IMR-90 (cell line): ENCODE results near the gene SLC2A1. TPM values are rescaled to one million over a fixed set of nuclear protein-coding genes. Genes with fewer than 3 reads are reported as not detected.

ENCODE experiments used
- ATAC-seq: fragments of 200-7000 bp; cut with Tn5 transposase; 2 replicates; pipeline ENCODE4 v1.9.1; 2020; ENCODE audit warnings: low read depth, mild to moderate bottlenecking, moderate library complexity
- BruUV-seq: library from RNA; stranded (reverse); fragments of 400-500 nt; replicated peaks from 2 replicates; lab custom pipeline; 2021; lab: Mats Ljungman, UMichigan
- CTCF ChIA-PET: fragments of 300-600 bp; formaldehyde crosslinking; extraction: SDS; loops from one replicate; lab custom pipeline; 2021; ENCODE audit warnings: antibody characterized with exemption; lab: Yijun Ruan, JAX
- POLR2A ChIA-PET: fragments of 300-600 bp; sonication (Branson Sonifier 250); formaldehyde crosslinking; loops from one replicate; lab custom pipeline; 2022; ENCODE audit warnings: antibody characterized with exemption; ENCODE audit not compliant: unreplicated experiment; lab: Charles Lee
- DNase-seq: peaks from one replicate; pipeline ENCODE4 v3.0.0; 2013
- H2AFZ ChIP-seq: replicated peaks from 2 replicates; pipeline ENCODE3; 2013; ENCODE audit warnings: low read length, mild to moderate bottlenecking; ENCODE audit not compliant: poor library complexity
- H2AK5ac ChIP-seq: 2 replicates; pipeline ENCODE4 v1.6.1; 2013; ENCODE audit warnings: low read depth, low read length, inconsistent platforms
- H2AK9ac ChIP-seq: replicated peaks from 2 replicates; pipeline ENCODE3; 2013; ENCODE audit warnings: mild to moderate bottlenecking, low read depth, low read length, moderate library complexity; ENCODE audit not compliant: poor library complexity
- H2BK120ac ChIP-seq: 2 replicates; pipeline ENCODE4 v1.6.1; 2013; ENCODE audit warnings: low read depth, low read length, inconsistent platforms
- H2BK15ac ChIP-seq: 3 replicates; pipeline ENCODE4 v1.6.1; 2013; ENCODE audit warnings: low read depth, low read length, inconsistent platforms
- H2BK20ac ChIP-seq: 2 replicates; pipeline ENCODE4 v1.6.1; 2013; ENCODE audit warnings: low read depth, mild to moderate bottlenecking, inconsistent platforms, low read length, moderate library complexity
- H2BK5ac ChIP-seq: 2 replicates; pipeline ENCODE4 v1.6.1; 2013; ENCODE audit warnings: mild to moderate bottlenecking, low read depth, low read length, inconsistent platforms; ENCODE audit not compliant: poor library complexity, severe bottlenecking
- H3K14ac ChIP-seq: replicated peaks from 2 replicates; pipeline ENCODE4 v1.6.1; 2013; ENCODE audit warnings: low read depth, low read length, inconsistent platforms
- H3K18ac ChIP-seq: 2 replicates; pipeline ENCODE4 v1.6.1; 2013; ENCODE audit warnings: low read depth, low read length, control low read depth
- H3K23ac ChIP-seq: 2 replicates; pipeline ENCODE4 v1.6.1; 2013; ENCODE audit warnings: low read depth, low read length, inconsistent platforms
- H3K27ac ChIP-seq: 2 replicates; pipeline ENCODE4 v1.5.1; 2013; ENCODE audit warnings: mild to moderate bottlenecking, control low read depth, low read length; ENCODE audit not compliant: insufficient read depth
- H3K27me3 ChIP-seq: 2 replicates; pipeline ENCODE4 v1.6.1; 2013; ENCODE audit warnings: low read length; ENCODE audit not compliant: control insufficient read depth, insufficient read depth
- H3K36me3 ChIP-seq: 2 replicates; pipeline ENCODE4 v1.6.1; 2013; ENCODE audit warnings: low read length, mixed read lengths; ENCODE audit not compliant: control insufficient read depth, insufficient read depth
- H3K4ac ChIP-seq: 2 replicates; pipeline ENCODE4 v1.6.1; 2013; ENCODE audit warnings: low read depth, low read length, inconsistent platforms
- H3K4me1 ChIP-seq: 2 replicates; pipeline ENCODE4 v1.6.1; 2013; ENCODE audit warnings: low read length, mixed read lengths; ENCODE audit not compliant: control insufficient read depth, insufficient read depth
- H3K4me2 ChIP-seq: 2 replicates; pipeline ENCODE4 v1.6.1; 2013; ENCODE audit warnings: low read depth, mild to moderate bottlenecking, control low read depth, low read length, moderate library complexity
- H3K4me3 ChIP-seq: 2 replicates; pipeline ENCODE4 v1.5.1; 2013; ENCODE audit warnings: low read depth, mild to moderate bottlenecking, control low read depth, low read length, moderate library complexity; ENCODE audit not compliant: insufficient read depth
- H3K56ac ChIP-seq: 2 replicates; pipeline ENCODE4 v1.6.1; 2013; ENCODE audit warnings: low read length, inconsistent platforms; ENCODE audit not compliant: insufficient read depth; ENCODE audit errors: extremely low read depth
- H3K79me1 ChIP-seq, 2 experiments: 2 replicates each; pipeline ENCODE4 v1.6.1; 2013; ENCODE audit warnings: low read length in 2 of 2, inconsistent platforms in 1 of 2, low read depth in 1 of 2
- H3K9ac ChIP-seq: 2 replicates; pipeline ENCODE4 v1.6.1; 2013; ENCODE audit warnings: low read depth, low read length, control low read depth
- H3K9me1 ChIP-seq: 2 replicates; pipeline ENCODE4 v1.6.1; 2013; ENCODE audit warnings: low read length, inconsistent platforms; ENCODE audit not compliant: insufficient read depth
- H3K9me3 ChIP-seq: 2 replicates; pipeline ENCODE4 v1.6.1; 2013; ENCODE audit warnings: low read length; ENCODE audit not compliant: control insufficient read depth, insufficient read depth
- H4K20me1 ChIP-seq: 2 replicates; pipeline ENCODE4 v1.6.1; 2013; ENCODE audit warnings: low read length, inconsistent platforms; ENCODE audit not compliant: insufficient read depth
- H4K5ac ChIP-seq: 2 replicates; pipeline ENCODE4 v1.6.1; 2013; ENCODE audit warnings: mild to moderate bottlenecking, low read depth, low read length, control low read depth
- H4K8ac ChIP-seq, 2 experiments: 2 replicates each; pipeline ENCODE4 v1.6.1; 2013; ENCODE audit warnings: low read depth in 2 of 2, low read length in 2 of 2, control low read depth in 1 of 2, inconsistent platforms in 1 of 2
- H4K91ac ChIP-seq: 2 replicates; pipeline ENCODE4 v1.6.1; 2013; ENCODE audit warnings: low read depth, low read length, inconsistent platforms; ENCODE audit not compliant: insufficient read depth
- BHLHE40 ChIP-seq: fragments of 150-350 bp; IDR thresholded peaks from 2 replicates; pipeline ENCODE4 v1.6.1; 2016; ENCODE audit warnings: mild to moderate bottlenecking, low read depth, low read length
- CEBPB ChIP-seq: IDR thresholded peaks from 2 replicates; pipeline ENCODE4 v1.6.1; 2012; ENCODE audit warnings: low read depth, low read length, improper control_type of control experiment
- CHD1 ChIP-seq: IDR thresholded peaks from 2 replicates; pipeline ENCODE4 v1.6.1; 2012; ENCODE audit warnings: low read depth, low read length, improper control_type of control experiment
- MAFK ChIP-seq: IDR thresholded peaks from 2 replicates; pipeline ENCODE4 v1.6.1; 2012; ENCODE audit warnings: low read depth, low read length, improper control_type of control experiment
- MXI1 ChIP-seq: IDR thresholded peaks from 2 replicates; pipeline ENCODE4 v1.6.1; 2012; ENCODE audit warnings: low read depth, mild to moderate bottlenecking, low read length, moderate library complexity, borderline replicate concordance
- NFE2L2 ChIP-seq: fragments of 150-350 bp; IDR thresholded peaks from 2 replicates; pipeline ENCODE4 v1.6.1; 2016; ENCODE audit warnings: low read depth, mild to moderate bottlenecking, low read length
- POLR2A ChIP-seq: IDR thresholded peaks from 2 replicates; pipeline ENCODE4 v1.6.1; 2012; ENCODE audit warnings: mild to moderate bottlenecking, low read depth, low read length
- RAD21 ChIP-seq: IDR thresholded peaks from 2 replicates; pipeline ENCODE4 v1.6.1; 2012; ENCODE audit warnings: low read length, improper control_type of control experiment
- RCOR1 ChIP-seq: IDR thresholded peaks from 2 replicates; pipeline ENCODE4 v1.6.1; 2012; ENCODE audit warnings: mild to moderate bottlenecking, low read length, improper control_type of control experiment; ENCODE audit not compliant: insufficient replicate concordance
- RFX5 ChIP-seq: IDR thresholded peaks from 2 replicates; pipeline ENCODE4 v1.8.0; 2012; ENCODE audit warnings: low read depth, mild to moderate bottlenecking, low read length, moderate library complexity
- SMC3 ChIP-seq: fragments of 150-350 bp; IDR thresholded peaks from 2 replicates; pipeline ENCODE4 v1.6.1; 2016; ENCODE audit warnings: low read depth, mild to moderate bottlenecking, antibody characterized with exemption, low read length, moderate library complexity
- WGBS, 2 experiments: methylation state at CpG; one replicate each; pipeline versions ENCODE4 v1.1.5 to v1.1.7; 2013; ENCODE audit warnings: missing lambda C conversion rate in 2 of 2; ENCODE audit not compliant: insufficient read length in 1 of 2; ENCODE audit errors: extremely low coverage in 2 of 2; 5-methylcytosine and 5-hydroxymethylcytosine counted together
- dilution Hi-C: fragments of 300-500 bp; cut with HindIII; formaldehyde crosslinking; loops from one replicate; pipeline ENCODE4 v1.14.3; 2018; ENCODE audit warnings: low sequenced_read_pairs; ENCODE audit not compliant: unreplicated experiment
- in situ Hi-C: fragments of 300-500 bp; cut with MboI; formaldehyde crosslinking; loops from 3 replicates; pipeline ENCODE4 v1.14.3; 2019; ENCODE audit warnings: low sequenced_read_pairs, inconsistent platforms, mixed read lengths
- intact Hi-C: fragments of 100-400 bp; cut with micrococcal nuclease; formaldehyde crosslinking; loops from 2 replicates; pipeline ENCODE4 v1.10.0; 2022
- polyA plus RNA-seq, 3 experiments: library from polyadenylated mRNA; depleted of rRNA; stranded (reverse); fragments of >200 nt; gene quantifications; 2 replicates each; pipeline ENCODE4 v1.2.3, GENCODE V29; 2012; ENCODE audit warnings: low replicate concordance in 1 of 3
- total RNA-seq: library from RNA; depleted of rRNA; stranded (reverse); fragments of >200 nt; gene quantifications from 2 replicates; pipeline ENCODE4 v1.2.3, GENCODE V29; 2012
- TF ChIP-seq, protein P1 (sequence below): fragments of 150-350 bp; IDR thresholded peaks from 2 replicates; pipeline ENCODE4 v1.6.1; 2017; ENCODE audit warnings: mild to moderate bottlenecking, antibody characterized with exemption, low read length, low read depth
- TF ChIP-seq, protein P2 (sequence below): conservative IDR thresholded peaks from 2 replicates; pipeline ENCODE4 v1.5.1; 2012; ENCODE audit warnings: mild to moderate bottlenecking, low read depth, low read length, improper control_type of control experiment
- TF ChIP-seq, protein P3 (sequence below): fragments of 150-350 bp; IDR thresholded peaks from 2 replicates; pipeline ENCODE4 v1.6.1; 2016; ENCODE audit warnings: low read depth, mild to moderate bottlenecking, low read length, moderate library complexity, borderline replicate concordance

The SLC2A1 gene
- total and polyA plus RNA-seq, 2 of the 4 experiments (the other 2 are of a cell fraction) = 200 to 395 TPM

DNA sequence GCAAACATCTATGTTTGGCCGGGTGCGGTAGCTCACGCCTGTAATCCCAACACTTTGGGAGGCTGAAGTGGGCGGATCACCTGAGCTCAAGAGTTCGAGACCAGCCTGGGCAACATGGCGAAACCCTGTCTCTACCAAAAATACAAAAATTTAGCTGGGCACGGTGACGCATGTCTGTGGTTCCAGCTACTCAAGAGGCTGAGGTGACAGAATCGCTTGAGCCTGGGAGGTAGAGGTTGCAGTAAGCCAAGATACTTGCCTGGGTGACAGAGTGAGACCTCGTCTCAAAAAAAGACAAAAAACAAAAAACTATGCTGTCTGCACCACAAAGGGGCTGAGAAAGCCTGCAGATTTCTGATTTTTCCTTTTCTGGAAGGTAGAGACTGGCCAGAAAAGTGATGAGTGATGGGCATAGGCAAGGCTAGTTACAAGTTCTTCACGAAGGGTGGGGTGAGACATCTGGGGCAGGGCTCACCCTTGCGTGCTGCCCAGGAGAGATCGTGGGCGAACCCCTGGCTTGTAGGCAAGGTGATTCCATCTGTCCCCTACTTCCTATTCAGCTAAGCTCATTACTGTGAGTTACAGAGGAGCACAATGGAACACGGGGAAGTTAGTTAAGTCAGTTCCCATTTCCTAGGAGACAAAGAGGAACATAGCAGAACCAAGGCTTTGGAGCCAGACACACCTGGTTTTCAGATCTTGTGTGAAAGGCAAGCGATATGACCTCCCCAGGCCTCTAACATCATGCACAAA, 3.2 kb downstream of the SLC2A1 start:
- Histone ChIP-seq H3K9me1 (peaks cover 28% of the 10 kb centered on the region), H3K14ac (peak overlapping the region; percentile 58), H4K8ac (peak overlapping the region; percentile 11 to 57; a peak in 2 of 4 replicates), H2AFZ (no peak overlapping the region), H3K27ac (peak overlapping the region; percentile 47), H3K56ac (no peak overlapping the region), H2BK20ac (no peak overlapping the region), H3K4me2 (peak overlapping the region; percentile 86), H2AK5ac (peak overlapping the region; percentile 73; the same call in 1 of the 2 replicates), H4K91ac (peak overlapping the region; percentile 12; the same call in 1 of the 2 replicates), H3K36me3 (peaks cover 41% of the 10 kb centered on the region), H4K5ac (peak overlapping the region; percentile 46; the same call in 1 of the 2 replicates), H3K27me3 (no peaks in the 10 kb centered on the region), H3K9me3 (no peaks in the 10 kb centered on the region), H3K4me1 (peaks cover 32% of the 10 kb centered on the region), H2BK5ac (peak overlapping the region; percentile 39), H3K4me3 (peak overlapping the region; percentile 42; the same call in 1 of the 2 replicates), H2BK15ac (peak overlapping the region; percentile 16; the same call in 1 of the 3 replicates), H2BK120ac (peak overlapping the region; percentile 33; the same call in 1 of the 2 replicates), H3K23ac (peak overlapping the region; percentile 66), H4K20me1 (peaks cover 75% of the 10 kb centered on the region), H3K4ac (peak overlapping the region; percentile 44), H3K18ac (peak overlapping the region; percentile 25; the same call in 1 of the 2 replicates), H3K79me1 (peaks cover 5 to 48% of the 10 kb centered on the region in 2 experiments), H2AK9ac (peak overlapping the region; percentile 12), H3K9ac (peak overlapping the region; percentile 71; the same call in 1 of the 2 replicates)
- ChIA-PET CTCF (interaction anchor here (0.5 to 1.0 kb wide), 4 partner anchors 33 to 535 kb away, joined by 3 to 4 read pairs (median 3); no protein-coding TSS in a partner anchor), POLR2A (interaction anchor here (0.6 kb wide), 1 partner anchor 130 kb away, joined by 11 read pairs; no protein-coding TSS in a partner anchor)
- intact Hi-C loops = no loop called here
- WGBS, 2 experiments = 100% methylated on average over 3 of the region's 16 CpGs; no CpG with 5 or more reads in 1 of the 2 experiments
- in situ Hi-C loops = no loop called here
- DNase-seq (no peak), ATAC-seq (no peak)
- no TSS peak for BruUV-seq
- dilution Hi-C loops = no loop called here
- TF ChIP-seq POLR2A = no peak
- no peak for TF ChIP-seq BHLHE40
- no peak for TF ChIP-seq SMC3
- TF ChIP-seq MAFK = no peak
- no peak for TF ChIP-seq CHD1
- TF ChIP-seq, protein P1, sequence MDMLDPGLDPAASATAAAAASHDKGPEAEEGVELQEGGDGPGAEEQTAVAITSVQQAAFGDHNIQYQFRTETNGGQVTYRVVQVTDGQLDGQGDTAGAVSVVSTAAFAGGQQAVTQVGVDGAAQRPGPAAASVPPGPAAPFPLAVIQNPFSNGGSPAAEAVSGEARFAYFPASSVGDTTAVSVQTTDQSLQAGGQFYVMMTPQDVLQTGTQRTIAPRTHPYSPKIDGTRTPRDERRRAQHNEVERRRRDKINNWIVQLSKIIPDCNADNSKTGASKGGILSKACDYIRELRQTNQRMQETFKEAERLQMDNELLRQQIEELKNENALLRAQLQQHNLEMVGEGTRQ = no peak
- TF ChIP-seq MXI1 = no peak
- TF ChIP-seq RFX5 = no peak
- TF ChIP-seq CEBPB = no peak
- no peak for TF ChIP-seq RCOR1
- TF ChIP-seq NFE2L2 = no peak
- TF ChIP-seq, protein P2, sequence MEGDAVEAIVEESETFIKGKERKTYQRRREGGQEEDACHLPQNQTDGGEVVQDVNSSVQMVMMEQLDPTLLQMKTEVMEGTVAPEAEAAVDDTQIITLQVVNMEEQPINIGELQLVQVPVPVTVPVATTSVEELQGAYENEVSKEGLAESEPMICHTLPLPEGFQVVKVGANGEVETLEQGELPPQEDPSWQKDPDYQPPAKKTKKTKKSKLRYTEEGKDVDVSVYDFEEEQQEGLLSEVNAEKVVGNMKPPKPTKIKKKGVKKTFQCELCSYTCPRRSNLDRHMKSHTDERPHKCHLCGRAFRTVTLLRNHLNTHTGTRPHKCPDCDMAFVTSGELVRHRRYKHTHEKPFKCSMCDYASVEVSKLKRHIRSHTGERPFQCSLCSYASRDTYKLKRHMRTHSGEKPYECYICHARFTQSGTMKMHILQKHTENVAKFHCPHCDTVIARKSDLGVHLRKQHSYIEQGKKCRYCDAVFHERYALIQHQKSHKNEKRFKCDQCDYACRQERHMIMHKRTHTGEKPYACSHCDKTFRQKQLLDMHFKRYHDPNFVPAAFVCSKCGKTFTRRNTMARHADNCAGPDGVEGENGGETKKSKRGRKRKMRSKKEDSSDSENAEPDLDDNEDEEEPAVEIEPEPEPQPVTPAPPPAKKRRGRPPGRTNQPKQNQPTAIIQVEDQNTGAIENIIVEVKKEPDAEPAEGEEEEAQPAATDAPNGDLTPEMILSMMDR = no peak
- no peak for TF ChIP-seq RAD21
- TF ChIP-seq, protein P3, sequence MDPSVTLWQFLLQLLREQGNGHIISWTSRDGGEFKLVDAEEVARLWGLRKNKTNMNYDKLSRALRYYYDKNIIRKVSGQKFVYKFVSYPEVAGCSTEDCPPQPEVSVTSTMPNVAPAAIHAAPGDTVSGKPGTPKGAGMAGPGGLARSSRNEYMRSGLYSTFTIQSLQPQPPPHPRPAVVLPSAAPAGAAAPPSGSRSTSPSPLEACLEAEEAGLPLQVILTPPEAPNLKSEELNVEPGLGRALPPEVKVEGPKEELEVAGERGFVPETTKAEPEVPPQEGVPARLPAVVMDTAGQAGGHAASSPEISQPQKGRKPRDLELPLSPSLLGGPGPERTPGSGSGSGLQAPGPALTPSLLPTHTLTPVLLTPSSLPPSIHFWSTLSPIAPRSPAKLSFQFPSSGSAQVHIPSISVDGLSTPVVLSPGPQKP = no peak
